ENCODE data around the gene TTLL13. TPM values are rescaled to one million over a fixed set of nuclear protein-coding genes. Genes with fewer than 3 reads are reported as not detected.

Gene TTLL13
- total and polyA plus RNA-seq, 2 of the 8 experiments (the other 6 are each of a cell fraction or from before 2014, with no cell fraction given) = 0.03 TPM; not detected in 1

DNA sequence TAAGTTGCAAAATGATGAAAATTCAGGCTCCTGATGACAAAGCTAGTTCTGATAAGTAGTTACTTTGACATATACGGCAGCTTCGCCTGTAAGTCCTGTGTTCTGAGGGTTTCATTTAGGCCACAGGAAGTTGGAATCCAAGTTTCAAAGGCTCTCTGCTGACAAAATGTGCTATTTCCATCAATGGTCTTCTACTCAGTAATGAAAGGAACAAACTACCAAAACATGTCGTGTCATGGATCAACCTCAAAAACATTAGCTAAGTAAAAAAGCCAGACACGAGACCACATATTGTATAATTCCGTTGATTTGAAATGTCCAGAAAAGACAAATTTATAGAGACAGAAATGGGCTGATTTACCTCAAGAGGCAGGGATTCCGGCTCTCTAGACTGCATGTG lies 38.6 kb downstream of the TTLL13 start (continued):
- TF ChIP-seq, protein P1, sequence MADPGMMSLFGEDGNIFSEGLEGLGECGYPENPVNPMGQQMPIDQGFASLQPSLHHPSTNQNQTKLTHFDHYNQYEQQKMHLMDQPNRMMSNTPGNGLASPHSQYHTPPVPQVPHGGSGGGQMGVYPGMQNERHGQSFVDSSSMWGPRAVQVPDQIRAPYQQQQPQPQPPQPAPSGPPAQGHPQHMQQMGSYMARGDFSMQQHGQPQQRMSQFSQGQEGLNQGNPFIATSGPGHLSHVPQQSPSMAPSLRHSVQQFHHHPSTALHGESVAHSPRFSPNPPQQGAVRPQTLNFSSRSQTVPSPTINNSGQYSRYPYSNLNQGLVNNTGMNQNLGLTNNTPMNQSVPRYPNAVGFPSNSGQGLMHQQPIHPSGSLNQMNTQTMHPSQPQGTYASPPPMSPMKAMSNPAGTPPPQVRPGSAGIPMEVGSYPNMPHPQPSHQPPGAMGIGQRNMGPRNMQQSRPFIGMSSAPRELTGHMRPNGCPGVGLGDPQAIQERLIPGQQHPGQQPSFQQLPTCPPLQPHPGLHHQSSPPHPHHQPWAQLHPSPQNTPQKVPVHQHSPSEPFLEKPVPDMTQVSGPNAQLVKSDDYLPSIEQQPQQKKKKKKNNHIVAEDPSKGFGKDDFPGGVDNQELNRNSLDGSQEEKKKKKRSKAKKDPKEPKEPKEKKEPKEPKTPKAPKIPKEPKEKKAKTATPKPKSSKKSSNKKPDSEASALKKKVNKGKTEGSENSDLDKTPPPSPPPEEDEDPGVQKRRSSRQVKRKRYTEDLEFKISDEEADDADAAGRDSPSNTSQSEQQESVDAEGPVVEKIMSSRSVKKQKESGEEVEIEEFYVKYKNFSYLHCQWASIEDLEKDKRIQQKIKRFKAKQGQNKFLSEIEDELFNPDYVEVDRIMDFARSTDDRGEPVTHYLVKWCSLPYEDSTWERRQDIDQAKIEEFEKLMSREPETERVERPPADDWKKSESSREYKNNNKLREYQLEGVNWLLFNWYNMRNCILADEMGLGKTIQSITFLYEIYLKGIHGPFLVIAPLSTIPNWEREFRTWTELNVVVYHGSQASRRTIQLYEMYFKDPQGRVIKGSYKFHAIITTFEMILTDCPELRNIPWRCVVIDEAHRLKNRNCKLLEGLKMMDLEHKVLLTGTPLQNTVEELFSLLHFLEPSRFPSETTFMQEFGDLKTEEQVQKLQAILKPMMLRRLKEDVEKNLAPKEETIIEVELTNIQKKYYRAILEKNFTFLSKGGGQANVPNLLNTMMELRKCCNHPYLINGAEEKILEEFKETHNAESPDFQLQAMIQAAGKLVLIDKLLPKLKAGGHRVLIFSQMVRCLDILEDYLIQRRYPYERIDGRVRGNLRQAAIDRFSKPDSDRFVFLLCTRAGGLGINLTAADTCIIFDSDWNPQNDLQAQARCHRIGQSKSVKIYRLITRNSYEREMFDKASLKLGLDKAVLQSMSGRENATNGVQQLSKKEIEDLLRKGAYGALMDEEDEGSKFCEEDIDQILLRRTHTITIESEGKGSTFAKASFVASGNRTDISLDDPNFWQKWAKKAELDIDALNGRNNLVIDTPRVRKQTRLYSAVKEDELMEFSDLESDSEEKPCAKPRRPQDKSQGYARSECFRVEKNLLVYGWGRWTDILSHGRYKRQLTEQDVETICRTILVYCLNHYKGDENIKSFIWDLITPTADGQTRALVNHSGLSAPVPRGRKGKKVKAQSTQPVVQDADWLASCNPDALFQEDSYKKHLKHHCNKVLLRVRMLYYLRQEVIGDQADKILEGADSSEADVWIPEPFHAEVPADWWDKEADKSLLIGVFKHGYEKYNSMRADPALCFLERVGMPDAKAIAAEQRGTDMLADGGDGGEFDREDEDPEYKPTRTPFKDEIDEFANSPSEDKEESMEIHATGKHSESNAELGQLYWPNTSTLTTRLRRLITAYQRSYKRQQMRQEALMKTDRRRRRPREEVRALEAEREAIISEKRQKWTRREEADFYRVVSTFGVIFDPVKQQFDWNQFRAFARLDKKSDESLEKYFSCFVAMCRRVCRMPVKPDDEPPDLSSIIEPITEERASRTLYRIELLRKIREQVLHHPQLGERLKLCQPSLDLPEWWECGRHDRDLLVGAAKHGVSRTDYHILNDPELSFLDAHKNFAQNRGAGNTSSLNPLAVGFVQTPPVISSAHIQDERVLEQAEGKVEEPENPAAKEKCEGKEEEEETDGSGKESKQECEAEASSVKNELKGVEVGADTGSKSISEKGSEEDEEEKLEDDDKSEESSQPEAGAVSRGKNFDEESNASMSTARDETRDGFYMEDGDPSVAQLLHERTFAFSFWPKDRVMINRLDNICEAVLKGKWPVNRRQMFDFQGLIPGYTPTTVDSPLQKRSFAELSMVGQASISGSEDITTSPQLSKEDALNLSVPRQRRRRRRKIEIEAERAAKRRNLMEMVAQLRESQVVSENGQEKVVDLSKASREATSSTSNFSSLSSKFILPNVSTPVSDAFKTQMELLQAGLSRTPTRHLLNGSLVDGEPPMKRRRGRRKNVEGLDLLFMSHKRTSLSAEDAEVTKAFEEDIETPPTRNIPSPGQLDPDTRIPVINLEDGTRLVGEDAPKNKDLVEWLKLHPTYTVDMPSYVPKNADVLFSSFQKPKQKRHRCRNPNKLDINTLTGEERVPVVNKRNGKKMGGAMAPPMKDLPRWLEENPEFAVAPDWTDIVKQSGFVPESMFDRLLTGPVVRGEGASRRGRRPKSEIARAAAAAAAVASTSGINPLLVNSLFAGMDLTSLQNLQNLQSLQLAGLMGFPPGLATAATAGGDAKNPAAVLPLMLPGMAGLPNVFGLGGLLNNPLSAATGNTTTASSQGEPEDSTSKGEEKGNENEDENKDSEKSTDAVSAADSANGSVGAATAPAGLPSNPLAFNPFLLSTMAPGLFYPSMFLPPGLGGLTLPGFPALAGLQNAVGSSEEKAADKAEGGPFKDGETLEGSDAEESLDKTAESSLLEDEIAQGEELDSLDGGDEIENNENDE (IDR thresholded peaks at IDR 0.05; ENCODE audit: insufficient replicate concordance, low read length) = no peak
- TF ChIP-seq POLR2AphosphoS5 (IDR thresholded peaks at IDR 0.05; ENCODE audit: low read depth, low read length) (no peak), TAF7 (optimal IDR thresholded peaks at IDR 0.05; ENCODE audit: borderline replicate concordance, low read depth, low read length) (no peak), BRCA1 (IDR thresholded peaks at IDR 0.05; ENCODE audit: low read depth, low read length) (no peak), CTBP2 (IDR thresholded peaks at IDR 0.05; ENCODE audit: borderline replicate concordance, insufficient read depth, insufficient read length, low read length) (no peak), SRF (IDR thresholded peaks at IDR 0.05; ENCODE audit: low read depth, low read length) (no peak), TAF1 (IDR thresholded peaks at IDR 0.05; ENCODE audit: low read depth, low read length) (no peak), HDAC6 (IDR thresholded peaks at IDR 0.05; ENCODE audit: low read depth, low read length) (no peak), SIN3A (conservative IDR thresholded peaks at IDR 0.05 in 1 of 2, IDR thresholded peaks at IDR 0.05 in 1 of 2; ENCODE audit: low read depth in 1 of 2, low read length in 2 of 2) (no peak), TCF12 (IDR thresholded peaks at IDR 0.05; ENCODE audit: low read depth, low read length) (no peak), EP300 (IDR thresholded peaks at IDR 0.05; ENCODE audit: borderline replicate concordance in 1 of 2, low read depth in 2 of 2, low read length in 2 of 2) (no peak), BACH1 (IDR thresholded peaks at IDR 0.05; ENCODE audit: low read length) (no peak)
